HEK293T (cell line): ENCODE measurements around the gene ADIG.

Source experiments
- ARNT ChIP-seq: fragments of 450-650 bp; IDR thresholded peaks from 2 replicates; pipeline ENCODE4 v1.6.1; 2017; ENCODE audit warnings: mild to moderate bottlenecking
- BHLHE40 ChIP-seq: fragments of 450-650 bp; IDR thresholded peaks from 2 replicates; pipeline ENCODE4 v1.6.1; 2016; ENCODE audit warnings: mild to moderate bottlenecking, moderate library complexity, borderline replicate concordance
- CTBP1 ChIP-seq: fragments of 450-650 bp; IDR thresholded peaks from 2 replicates; pipeline ENCODE4 v1.6.1; 2016; ENCODE audit warnings: borderline replicate concordance
- ELF4 ChIP-seq: fragments of 450-650 bp; IDR thresholded peaks from 2 replicates; pipeline ENCODE4 v1.6.1; 2017; ENCODE audit warnings: antibody characterized with exemption
- FOXA1 ChIP-seq: fragments of 450-650 bp; IDR thresholded peaks from 2 replicates; pipeline ENCODE4 v1.6.1; 2016; ENCODE audit warnings: mild to moderate bottlenecking
- FOXK2 ChIP-seq: fragments of 450-650 bp; IDR thresholded peaks from 2 replicates; pipeline ENCODE4 v1.6.1; 2016; ENCODE audit warnings: mild to moderate bottlenecking
- FOXM1 ChIP-seq: fragments of 450-650 bp; IDR thresholded peaks from 2 replicates; pipeline ENCODE4 v1.6.1; 2017; ENCODE audit warnings: mild to moderate bottlenecking, borderline replicate concordance
- HDGF ChIP-seq: fragments of 450-650 bp; IDR thresholded peaks from 2 replicates; pipeline ENCODE4 v1.6.1; 2017; ENCODE audit warnings: antibody characterized with exemption, borderline replicate concordance
- L3MBTL2 ChIP-seq: fragments of 450-650 bp; conservative IDR thresholded peaks from 2 replicates; pipeline ENCODE4 v1.6.1; 2016; ENCODE audit warnings: mild to moderate bottlenecking
- LEF1 ChIP-seq: fragments of 450-650 bp; IDR thresholded peaks from 2 replicates; pipeline ENCODE4 v1.6.1; 2017; ENCODE audit warnings: mild to moderate bottlenecking, borderline replicate concordance
- SP1 ChIP-seq: fragments of 450-650 bp; IDR thresholded peaks from 2 replicates; pipeline ENCODE4 v1.6.1; 2017
- SUZ12 ChIP-seq: fragments of 450-650 bp; IDR thresholded peaks from 2 replicates; pipeline ENCODE4 v1.6.1; 2016; ENCODE audit warnings: mild to moderate bottlenecking
- TARDBP ChIP-seq: fragments of 450-650 bp; IDR thresholded peaks from 2 replicates; pipeline ENCODE4 v1.6.1; 2016
- TF ChIP-seq, protein P1 (sequence below): fragments of 450-650 bp; IDR thresholded peaks from 2 replicates; pipeline ENCODE4 v1.6.1; 2016

DNA sequence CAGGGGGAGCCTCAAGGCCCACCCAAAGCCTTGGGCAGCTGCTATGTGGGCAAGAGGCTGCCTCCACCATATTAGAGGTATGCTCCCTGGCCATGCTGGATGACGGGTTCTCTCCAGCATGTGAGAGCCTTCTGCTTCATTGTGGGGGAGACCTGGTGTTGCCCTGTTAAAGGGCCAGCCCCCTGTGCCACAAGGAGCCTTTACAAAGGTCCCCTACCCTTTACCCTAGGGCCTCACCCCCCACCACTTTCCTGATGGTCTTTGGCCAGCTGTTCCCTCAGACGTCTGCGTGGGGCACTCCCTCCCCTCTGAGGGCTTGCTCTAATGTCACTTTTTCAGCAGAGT lies 5.2 kb downstream of the ADIG start:
- TF ChIP-seq LEF1 (no peak), ARNT (no peak), FOXA1 (no peak), SP1 (no peak), ELF4 (no peak), BHLHE40 (no peak), FOXM1 (no peak), FOXK2 (no peak), HDGF (no peak), TARDBP (no peak), CTBP1 (no peak), L3MBTL2 (no peak), SUZ12 (no peak)
- TF ChIP-seq, protein P1, sequence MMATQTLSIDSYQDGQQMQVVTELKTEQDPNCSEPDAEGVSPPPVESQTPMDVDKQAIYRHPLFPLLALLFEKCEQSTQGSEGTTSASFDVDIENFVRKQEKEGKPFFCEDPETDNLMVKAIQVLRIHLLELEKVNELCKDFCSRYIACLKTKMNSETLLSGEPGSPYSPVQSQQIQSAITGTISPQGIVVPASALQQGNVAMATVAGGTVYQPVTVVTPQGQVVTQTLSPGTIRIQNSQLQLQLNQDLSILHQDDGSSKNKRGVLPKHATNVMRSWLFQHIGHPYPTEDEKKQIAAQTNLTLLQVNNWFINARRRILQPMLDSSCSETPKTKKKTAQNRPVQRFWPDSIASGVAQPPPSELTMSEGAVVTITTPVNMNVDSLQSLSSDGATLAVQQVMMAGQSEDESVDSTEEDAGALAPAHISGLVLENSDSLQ, result no peak
